ES-I3 (cell line): ENCODE measurements around the gene DNAJB9.

Source experiments
- H3K36me3 ChIP-seq: 2 replicates; pipeline ENCODE4 v1.6.1; 2013; ENCODE audit warnings: mild to moderate bottlenecking, low read length, control low read depth, moderate library complexity; ENCODE audit not compliant: insufficient read depth
- H3K4me1 ChIP-seq: 2 replicates; pipeline ENCODE4 v1.6.1; 2013; ENCODE audit warnings: mild to moderate bottlenecking, control low read depth, low read length; ENCODE audit not compliant: insufficient read depth
- H3K9ac ChIP-seq: 2 replicates; pipeline ENCODE4 v1.6.1; 2013; ENCODE audit warnings: low read depth, mild to moderate bottlenecking, low read length, moderate library complexity
- H3K9me3 ChIP-seq: 2 replicates; pipeline ENCODE4 v1.6.1; 2013; ENCODE audit warnings: mild to moderate bottlenecking, low read length, moderate library complexity; ENCODE audit not compliant: control insufficient read depth, insufficient read depth

The DNAJB9 gene

GRCh38 chr7:108604307-108605077, 34.8 kb downstream of the DNAJB9 start:
- Histone ChIP-seq H3K9me3 (no peaks in the 10 kb centered on the region), H3K36me3 (no peaks in the 10 kb centered on the region), H3K4me1 (no peaks in the 10 kb centered on the region), H3K9ac (no peak overlapping the region)

GRCh38 chr7:108605559-108606201, 36.0 kb downstream of the DNAJB9 start:
- H3K9ac ChIP-seq, result no peak overlapping the region

DNA sequence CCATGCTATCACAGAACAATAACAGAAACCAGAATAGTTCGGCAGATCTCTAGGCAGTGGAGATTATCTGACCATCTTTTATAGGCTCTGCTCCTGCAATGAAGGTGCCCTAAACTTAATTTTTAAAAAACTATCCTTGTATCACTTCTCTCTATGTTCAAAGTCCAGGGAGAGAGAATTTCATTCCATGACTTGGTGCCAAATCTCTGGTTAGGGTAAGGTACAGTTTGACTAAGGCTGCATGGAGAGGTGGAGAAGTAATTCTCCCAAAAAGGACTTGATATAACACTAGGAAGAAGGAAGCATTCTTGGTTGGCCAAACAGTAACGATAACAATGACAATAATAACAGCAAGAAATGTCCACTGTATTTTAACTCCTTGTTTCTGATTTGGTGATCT, 40.0 kb downstream of the DNAJB9 start:
- no peaks in the 10 kb centered on the region for H3K9me3 ChIP-seq
- no peak overlapping the region for H3K9ac ChIP-seq
- 0 out of 2 replicates have a peak, but pooled peaks cover 6% of the 10 kb centered on the region for H3K4me1 ChIP-seq
- no peaks in the 10 kb centered on the region for H3K36me3 ChIP-seq

More at GRCh38 chr7:108605559-108606201, 36.0 kb downstream of the DNAJB9 start:
- H3K36me3 ChIP-seq, result no peaks in the 10 kb centered on the region
- H3K4me1 ChIP-seq, result no peaks in the 10 kb centered on the region
- H3K9me3 ChIP-seq, result no peaks in the 10 kb centered on the region

- Histone ChIP-seq H3K4me1 (0 out of 2 replicates have a peak, but pooled peaks cover 6% of the 10 kb centered on the region), H3K9ac (no peak overlapping the region), H3K36me3 (no peaks in the 10 kb centered on the region), H3K9me3 (no peaks in the 10 kb centered on the region)
Observed at GRCh38 chr7:108611268-108611667, 41.6 kb downstream of the DNAJB9 start.

- Histone ChIP-seq H3K9me3 (no peaks in the 10 kb centered on the region), H3K9ac (no peak overlapping the region), H3K4me1 (peaks cover 10% of the 10 kb centered on the region), H3K36me3 (no peaks in the 10 kb centered on the region)
Observed at GRCh38 chr7:108613147-108613948, 43.7 kb downstream of the DNAJB9 start.

DNA sequence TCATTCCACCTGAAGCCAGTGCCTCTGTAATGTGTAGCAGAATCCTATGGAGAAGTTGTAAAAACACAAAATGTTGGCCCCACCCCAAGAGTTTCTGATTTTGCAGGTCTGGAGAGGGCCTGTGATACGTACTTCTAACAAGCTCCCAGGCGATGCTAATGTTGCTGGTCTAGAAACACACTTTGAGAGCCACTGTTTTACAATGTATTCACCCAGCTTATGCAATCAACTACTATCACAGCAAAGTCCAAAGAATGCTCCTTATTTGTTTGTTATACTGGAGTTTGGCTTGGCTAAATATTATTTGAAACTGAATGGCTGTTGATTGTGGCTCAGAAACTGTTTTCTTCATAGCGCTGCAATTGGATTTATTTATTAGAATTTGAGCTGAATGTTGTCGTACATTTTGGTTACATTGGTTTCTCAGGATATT, 44.3 kb downstream of the DNAJB9 start:
- H3K9ac ChIP-seq, result no peak overlapping the region
- H3K9me3 ChIP-seq, result no peaks in the 10 kb centered on the region
- no peaks in the 10 kb centered on the region for H3K36me3 ChIP-seq
- peaks cover 12% of the 10 kb centered on the region for H3K4me1 ChIP-seq

- Histone ChIP-seq H3K4me1 (peaks cover 12% of the 10 kb centered on the region), H3K9me3 (no peaks in the 10 kb centered on the region), H3K36me3 (no peaks in the 10 kb centered on the region), H3K9ac (no peak overlapping the region)
Observed at GRCh38 chr7:108614896-108615295, 45.2 kb downstream of the DNAJB9 start.

GRCh38 chr7:108618056-108618455, 48.4 kb downstream of the DNAJB9 start:
- no peaks in the 10 kb centered on the region for H3K36me3 ChIP-seq
- H3K4me1 ChIP-seq, result peaks cover 12% of the 10 kb centered on the region
- H3K9me3 ChIP-seq, result no peaks in the 10 kb centered on the region
- no peak overlapping the region for H3K9ac ChIP-seq

- H3K9ac ChIP-seq, result no peak overlapping the region
- peaks cover 3% of the 10 kb centered on the region for H3K4me1 ChIP-seq
- no peaks in the 10 kb centered on the region; the same call in 1 of the 2 replicates for H3K9me3 ChIP-seq
- H3K36me3 ChIP-seq, result no peaks in the 10 kb centered on the region
Observed at GRCh38 chr7:108623220-108623619, 53.5 kb downstream of the DNAJB9 start.
